Left lung (tissue), 10 donors: ENCODE data around the gene GSG1L. TPM values are rescaled to one million over a fixed set of nuclear protein-coding genes. Genes with fewer than 3 reads are reported as not detected.

Source experiments
- ATAC-seq: fragments of 200-7000 bp; cut with Tn5 transposase; one replicate; pipeline ENCODE4 v1.9.1; 2020; ENCODE audit warnings: moderate library complexity
- DNase-seq, 4 donors: peaks; one replicate each; pipeline ENCODE4 v3.0.0-alpha.2; 2013 to 2020
- H3K27ac ChIP-seq, 2 donors: fragments of 200-600 bp; sonication (generic) in 1 of 2; one replicate each; pipeline versions ENCODE4 v1.5.0 to v1.8.0; 2020 to 2021
- H3K27me3 ChIP-seq, 2 donors: fragments of 200-600 bp; sonication (generic) in 1 of 2; one replicate each; pipeline versions ENCODE4 v1.5.0 to v1.8.0; 2020 to 2021
- H3K36me3 ChIP-seq, 2 donors: fragments of 200-600 bp; sonication (generic) in 1 of 2; one replicate each; pipeline versions ENCODE4 v1.5.0 to v1.8.0; 2020 to 2021
- H3K4me1 ChIP-seq, 2 donors: fragments of 200-600 bp; one replicate each; pipeline ENCODE4 v1.8.0; 2021
- H3K4me3 ChIP-seq, 2 donors: fragments of 200-600 bp; sonication (generic) in 1 of 2; one replicate each; pipeline versions ENCODE4 v1.5.0 to v1.8.0; 2020 to 2021; ENCODE audit warnings: mild to moderate bottlenecking in 1 of 2
- H3K9me3 ChIP-seq, 2 donors: fragments of 200-600 bp; sonication (generic) in 1 of 2; one replicate each; pipeline versions ENCODE4 v1.5.0 to v1.8.0; 2020 to 2021
- intact Hi-C, 2 donors: fragments of 100-400 bp; cut with DNase I; formaldehyde crosslinking; loops; one replicate each; pipeline versions ENCODE4 v1.11.2 to v1.14.2; 2022
- polyA plus RNA-seq, 6 donors: library from polyadenylated mRNA; unstranded; fragments of 120-200 nt; gene quantifications; one replicate each; pipeline ENCODE4 v1.2.1, GENCODE V29; 2013; ENCODE audit not compliant: insufficient read length in 6 of 6
- total RNA-seq, 2 donors: library from RNA; stranded (reverse); fragmentation: NEBNext Ultra II Directional; extraction: Animal tissue kit (Norgen Biotek cat#: 25700); gene quantifications; one replicate each; pipeline ENCODE4 v1.2.1, GENCODE V29; 2021
- TF ChIP-seq, protein P1 (sequence below), 2 donors: fragments of 200-600 bp; sonication (generic) in 1 of 2; IDR thresholded peaks; one replicate each; pipeline versions ENCODE4 v1.5.0 to v1.8.0; 2021; ENCODE audit warnings: antibody characterized with exemption in 2 of 2
- donor health status: DM: no; HTN: yes; CAD: no.
- donor health status: DM: no; HTN: no; CAD: no.

GSG1L gene
- total and polyA plus RNA-seq, 8 donors = 0.20 to 1.2 (median 0.65) TPM; not detected in 1

DNA sequence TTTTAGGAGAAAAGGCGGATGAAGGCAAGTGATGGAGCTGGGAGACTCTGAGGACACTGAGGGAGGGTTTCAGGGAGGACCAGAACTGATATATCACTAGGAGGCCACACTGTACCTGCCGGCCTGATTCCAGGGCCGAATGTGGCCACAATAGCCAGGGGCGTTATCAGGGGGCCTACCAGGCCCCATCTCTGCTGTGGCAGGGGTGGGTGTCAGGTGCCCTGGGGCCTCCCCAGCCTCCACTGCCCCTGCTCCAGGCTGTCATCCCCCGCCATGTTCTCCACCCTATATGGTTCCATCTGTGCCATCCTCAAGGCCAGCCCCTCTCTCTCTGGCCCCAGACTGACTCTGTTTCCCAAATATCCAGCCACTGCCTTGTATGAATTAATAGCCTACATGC, 246.5 kb downstream of the GSG1L start:
- Histone ChIP-seq H3K9me3 (no peaks in the 10 kb centered on the region), H3K27me3 (peaks cover 0 to 53% of the 10 kb centered on the region in 2 donors), H3K4me3 (no peak overlapping the region), H3K36me3 (no peaks in the 10 kb centered on the region), H3K27ac (no peak overlapping the region), H3K4me1 (no peaks in the 10 kb centered on the region)
- TF ChIP-seq, protein P1, sequence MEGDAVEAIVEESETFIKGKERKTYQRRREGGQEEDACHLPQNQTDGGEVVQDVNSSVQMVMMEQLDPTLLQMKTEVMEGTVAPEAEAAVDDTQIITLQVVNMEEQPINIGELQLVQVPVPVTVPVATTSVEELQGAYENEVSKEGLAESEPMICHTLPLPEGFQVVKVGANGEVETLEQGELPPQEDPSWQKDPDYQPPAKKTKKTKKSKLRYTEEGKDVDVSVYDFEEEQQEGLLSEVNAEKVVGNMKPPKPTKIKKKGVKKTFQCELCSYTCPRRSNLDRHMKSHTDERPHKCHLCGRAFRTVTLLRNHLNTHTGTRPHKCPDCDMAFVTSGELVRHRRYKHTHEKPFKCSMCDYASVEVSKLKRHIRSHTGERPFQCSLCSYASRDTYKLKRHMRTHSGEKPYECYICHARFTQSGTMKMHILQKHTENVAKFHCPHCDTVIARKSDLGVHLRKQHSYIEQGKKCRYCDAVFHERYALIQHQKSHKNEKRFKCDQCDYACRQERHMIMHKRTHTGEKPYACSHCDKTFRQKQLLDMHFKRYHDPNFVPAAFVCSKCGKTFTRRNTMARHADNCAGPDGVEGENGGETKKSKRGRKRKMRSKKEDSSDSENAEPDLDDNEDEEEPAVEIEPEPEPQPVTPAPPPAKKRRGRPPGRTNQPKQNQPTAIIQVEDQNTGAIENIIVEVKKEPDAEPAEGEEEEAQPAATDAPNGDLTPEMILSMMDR (IDR thresholded peaks at IDR 0.05) = no peak
- no peak for DNase-seq
- ATAC-seq = no peak
- intact Hi-C loops = no loop called here

DNA sequence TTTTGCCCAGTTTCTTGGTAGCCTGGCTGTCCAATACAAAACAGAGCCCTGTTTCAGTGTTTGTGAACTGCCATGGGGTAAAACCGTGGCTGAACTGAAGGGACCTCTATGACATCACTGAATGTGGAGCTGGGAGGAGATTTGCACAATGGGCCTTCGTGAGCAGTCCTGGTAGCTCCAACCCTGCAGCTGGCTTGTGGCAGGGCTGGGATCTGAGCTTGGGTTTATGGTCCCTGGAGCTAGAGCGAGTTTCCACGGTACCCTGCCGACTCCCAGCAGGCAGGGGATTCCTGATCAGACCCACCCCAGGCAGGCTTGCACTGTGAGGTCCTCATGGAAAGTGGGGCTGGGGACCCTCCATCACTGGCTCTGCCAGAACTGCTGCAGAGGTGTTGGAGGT, 247.0 kb downstream of the GSG1L start:
- Histone ChIP-seq H3K4me1 (no peaks in the 10 kb centered on the region), H3K27ac (no peak overlapping the region), H3K27me3 (peaks cover 0 to 52% of the 10 kb centered on the region in 2 donors), H3K36me3 (no peaks in the 10 kb centered on the region), H3K4me3 (no peak overlapping the region), H3K9me3 (no peaks in the 10 kb centered on the region)
- TF ChIP-seq, protein P1 (IDR thresholded peaks at IDR 0.05) = no peak
- DNase-seq = peak in 1 of 4 donors; percentile 17
- no peak for ATAC-seq
- intact Hi-C loops = no loop called here

DNA sequence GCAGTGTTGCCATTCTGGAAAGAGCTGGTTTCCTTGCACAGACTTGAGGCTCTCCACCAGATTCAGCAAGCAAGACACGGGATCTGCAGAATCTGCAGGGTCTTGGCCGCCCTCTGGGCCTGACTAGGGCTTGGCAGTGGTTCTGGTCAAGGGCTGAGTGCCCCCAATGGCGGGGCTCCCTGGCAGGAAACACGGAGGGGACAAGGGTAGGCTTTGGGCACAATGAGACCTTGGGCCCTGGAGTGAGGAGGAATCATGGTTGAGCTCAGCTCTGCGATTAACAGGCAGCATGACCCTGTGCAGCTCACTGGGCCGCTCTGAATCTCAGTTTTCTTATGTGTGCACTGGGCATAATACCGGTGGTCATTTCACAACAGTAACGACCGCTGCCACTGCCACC, 249.9 kb downstream of the GSG1L start:
- Histone ChIP-seq H3K9me3 (peaks cover 0 to 5% of the 10 kb centered on the region in 2 donors), H3K4me3 (no peak overlapping the region), H3K36me3 (no peaks in the 10 kb centered on the region), H3K4me1 (no peaks in the 10 kb centered on the region), H3K27me3 (peaks cover 0 to 36% of the 10 kb centered on the region in 2 donors), H3K27ac (no peak overlapping the region)
- TF ChIP-seq, protein P1 (IDR thresholded peaks at IDR 0.05) = no peak
- intact Hi-C loops = no loop called here
- no peak for ATAC-seq
- DNase-seq = no peak

DNA sequence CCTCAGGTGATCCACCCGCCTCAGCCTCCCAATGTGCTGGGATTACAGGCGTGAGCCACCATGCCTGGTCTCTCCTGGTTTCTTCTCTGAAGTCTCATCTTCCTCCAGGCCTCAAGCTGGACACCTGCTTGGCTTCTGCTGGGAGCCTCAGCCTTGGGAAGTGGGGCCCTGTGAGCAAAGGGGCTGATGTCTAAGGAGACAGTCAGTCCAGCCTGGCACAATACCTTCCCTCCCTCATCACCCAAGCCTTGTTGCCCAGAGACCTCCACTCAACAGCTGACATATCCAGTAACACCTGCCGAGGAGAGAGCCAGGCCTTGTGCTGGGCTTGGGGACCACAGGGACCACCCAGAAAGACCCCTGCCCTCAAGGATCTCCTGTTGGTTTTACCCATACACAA, 251.6 kb downstream of the GSG1L start:
- Histone ChIP-seq H3K36me3 (no peaks in the 10 kb centered on the region), H3K27me3 (peaks cover 0 to 22% of the 10 kb centered on the region in 2 donors), H3K4me1 (no peaks in the 10 kb centered on the region), H3K4me3 (no peak overlapping the region), H3K27ac (no peak overlapping the region), H3K9me3 (peaks cover 0 to 5% of the 10 kb centered on the region in 2 donors)
- no peak for DNase-seq
- no peak for ATAC-seq
- intact Hi-C loops = no loop called here
- TF ChIP-seq, protein P1 (IDR thresholded peaks at IDR 0.05) = no peak

DNA sequence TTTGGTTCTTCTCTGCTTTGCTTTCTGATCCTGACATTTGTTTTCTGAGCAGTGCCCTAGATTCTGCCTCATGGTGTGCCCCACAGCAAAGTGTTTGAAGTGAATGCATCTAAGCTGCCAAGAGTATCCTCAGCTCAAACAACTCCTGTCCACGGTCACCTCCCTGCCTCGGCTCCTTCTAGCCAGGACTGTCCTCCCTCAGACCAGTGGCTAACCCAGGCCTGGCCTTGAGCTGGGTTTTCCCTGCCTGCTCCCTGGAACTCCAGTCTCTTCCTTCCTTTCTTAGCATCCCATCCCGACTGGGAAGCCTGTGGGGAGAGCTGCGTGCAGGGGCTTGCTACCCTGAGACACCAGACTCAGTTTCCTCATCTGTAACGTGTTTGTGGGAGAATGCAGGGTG, 256.5 kb downstream of the GSG1L start:
- H3K4me3 ChIP-seq = no peak overlapping the region
- no peak overlapping the region for H3K27ac ChIP-seq
- intact Hi-C loops = no loop called here
- ATAC-seq (no peak), DNase-seq (no peak)
- no peaks in the 10 kb centered on the region for H3K4me1 ChIP-seq
- TF ChIP-seq, protein P1 (IDR thresholded peaks at IDR 0.05) = no peak
- peaks cover 0 to 23% of the 10 kb centered on the region in 2 donors for H3K27me3 ChIP-seq
- peaks cover 0 to 5% of the 10 kb centered on the region in 2 donors for H3K9me3 ChIP-seq
- H3K36me3 ChIP-seq = no peaks in the 10 kb centered on the region
